ENCODE measurements around the gene RYR2.
A peak's percentile ranks its signal among the peaks of the same experiment; 100 is the strongest.
"Not testable (repeated sequence)": the region's sequence is repeated elsewhere in the genome, so short reads cannot be mapped to it uniquely, and the experiment has no call there.

The RYR2 gene

DNA sequence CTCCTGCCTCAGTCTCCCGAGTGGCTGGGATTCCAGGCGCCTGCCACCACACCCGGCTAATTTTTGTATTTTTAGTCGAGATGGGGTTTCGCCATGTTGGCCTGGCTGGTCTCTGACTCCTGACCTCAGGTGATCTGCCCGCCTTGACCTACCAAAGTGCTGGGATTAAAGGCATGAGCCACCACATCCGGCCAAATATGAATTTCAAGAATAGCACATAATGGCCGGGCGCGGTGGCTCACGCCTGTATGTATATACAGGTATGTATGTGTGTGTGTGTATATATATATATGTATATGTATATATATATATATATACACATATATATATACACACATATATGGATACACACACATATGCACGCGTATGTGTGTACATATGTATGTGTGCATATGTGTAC, 753.6 kb downstream of the RYR2 start:
- DNase-seq (ENCODE audit: low spot score): no peak

DNA sequence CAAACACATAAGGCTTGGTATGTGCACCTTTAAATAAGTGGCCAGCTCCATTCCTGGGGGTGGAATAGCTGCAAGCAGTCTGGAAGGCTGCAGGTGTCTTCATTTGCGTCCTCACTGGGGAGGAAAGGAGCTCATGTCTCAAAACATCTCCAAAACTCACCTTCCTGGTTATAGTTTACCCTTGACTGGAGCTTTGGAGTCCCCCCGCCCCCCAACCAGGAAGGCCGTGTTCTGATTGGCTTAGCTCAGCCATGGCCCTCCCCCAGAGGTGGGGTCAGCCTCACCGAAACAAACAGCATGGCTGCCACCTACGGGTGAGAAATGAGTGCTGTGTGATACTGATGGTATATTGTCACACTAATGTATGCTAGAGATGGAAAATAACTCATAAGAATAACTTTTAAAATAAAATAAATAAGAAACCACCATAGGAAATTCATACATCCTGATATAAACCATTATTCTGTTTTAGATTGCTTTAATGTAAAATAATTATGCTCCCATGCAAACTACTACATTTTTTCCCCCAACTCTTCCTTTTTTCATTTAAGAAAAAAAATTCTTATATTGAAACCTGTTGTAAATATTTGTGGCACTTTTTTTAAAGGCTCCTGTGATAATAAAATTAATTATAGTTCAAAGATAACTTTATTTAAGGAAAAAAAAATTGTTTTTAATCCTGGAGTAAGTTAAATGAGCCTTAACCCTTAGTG, 757.9 kb downstream of the RYR2 start:
- DNase-seq (ENCODE audit: low spot score): peak; percentile 49

DNA sequence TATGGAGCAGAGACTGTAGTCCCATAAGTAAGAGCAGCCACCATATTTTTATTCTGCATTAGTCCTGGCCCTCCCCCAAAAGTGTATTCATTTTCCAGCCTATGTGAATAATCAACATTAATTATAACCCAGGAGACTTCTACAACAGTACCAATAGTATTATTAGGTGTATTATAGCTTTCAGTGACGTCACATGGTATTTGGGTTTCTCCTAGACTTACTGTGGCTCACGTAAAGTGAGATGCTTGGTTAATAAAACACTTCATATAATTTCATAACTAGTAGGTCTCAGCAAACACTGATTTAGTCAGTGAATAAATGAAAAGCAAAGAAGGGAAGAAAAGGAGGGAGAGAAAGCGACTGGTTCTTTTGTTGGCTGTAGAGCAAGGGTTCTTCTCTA, 762.5 kb downstream of the RYR2 start:
- no peak for DNase-seq (ENCODE audit: low spot score)

DNA sequence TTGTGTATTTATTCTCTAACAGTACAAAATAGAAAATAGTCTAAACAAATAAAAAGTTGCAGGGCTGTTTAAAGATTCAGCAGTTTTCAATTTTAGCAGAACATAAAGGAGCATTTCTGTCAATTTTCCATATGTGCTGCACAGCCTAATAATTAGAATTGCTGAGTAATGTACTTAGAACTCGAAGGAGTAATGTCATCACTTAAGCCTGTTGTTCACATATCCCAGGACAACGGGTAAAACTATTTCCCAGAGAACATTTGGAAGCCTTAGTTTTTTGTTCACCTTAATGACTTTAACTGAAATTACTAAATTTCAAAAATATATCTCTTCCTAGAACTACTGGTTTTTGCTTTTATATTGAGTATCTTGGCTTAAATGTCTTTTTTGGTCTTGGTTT, 767.1 kb downstream of the RYR2 start:
- DNase-seq (ENCODE audit: low spot score): no peak

DNA sequence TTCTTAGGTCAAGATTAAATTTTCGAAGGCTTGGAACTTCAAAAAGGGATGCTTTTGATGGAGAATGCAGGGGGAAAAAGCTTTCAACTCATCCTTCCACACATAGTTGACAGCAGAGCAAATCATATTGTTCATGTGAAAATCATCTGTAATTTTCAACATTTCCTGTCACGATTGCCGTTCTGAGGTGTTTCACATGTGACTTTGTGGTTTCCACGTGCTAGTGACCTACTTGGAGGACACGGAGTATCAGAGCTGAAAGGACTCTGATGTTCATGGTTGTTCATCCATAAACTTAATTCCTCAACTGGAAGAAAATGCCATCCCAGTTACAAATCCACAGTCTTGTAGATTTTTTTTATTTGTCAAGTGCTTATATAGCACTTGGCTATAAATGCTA, 769.6 kb downstream of the RYR2 start:
- DNase-seq (ENCODE audit: low spot score): no peak

DNA sequence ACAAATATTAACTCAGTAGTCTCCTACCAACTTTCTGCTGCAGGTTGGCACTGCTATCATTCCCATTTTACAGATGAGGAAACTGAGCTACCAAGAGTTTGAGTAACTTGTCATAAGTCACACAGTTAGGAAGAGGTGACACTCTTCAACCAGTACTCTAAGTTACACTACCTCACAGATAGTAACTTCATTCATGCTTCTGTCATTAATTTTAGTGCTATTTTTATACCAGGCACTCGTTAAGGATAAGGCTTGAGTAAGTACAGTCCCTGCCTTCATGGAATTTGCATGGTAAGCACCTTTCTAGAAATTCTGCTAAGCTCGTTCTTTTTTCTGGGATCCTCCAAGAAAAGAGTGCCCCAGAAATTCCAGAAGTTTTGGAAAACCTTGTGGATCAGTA, 770.1 kb downstream of the RYR2 start:
- no peak for DNase-seq (ENCODE audit: low spot score)

DNA sequence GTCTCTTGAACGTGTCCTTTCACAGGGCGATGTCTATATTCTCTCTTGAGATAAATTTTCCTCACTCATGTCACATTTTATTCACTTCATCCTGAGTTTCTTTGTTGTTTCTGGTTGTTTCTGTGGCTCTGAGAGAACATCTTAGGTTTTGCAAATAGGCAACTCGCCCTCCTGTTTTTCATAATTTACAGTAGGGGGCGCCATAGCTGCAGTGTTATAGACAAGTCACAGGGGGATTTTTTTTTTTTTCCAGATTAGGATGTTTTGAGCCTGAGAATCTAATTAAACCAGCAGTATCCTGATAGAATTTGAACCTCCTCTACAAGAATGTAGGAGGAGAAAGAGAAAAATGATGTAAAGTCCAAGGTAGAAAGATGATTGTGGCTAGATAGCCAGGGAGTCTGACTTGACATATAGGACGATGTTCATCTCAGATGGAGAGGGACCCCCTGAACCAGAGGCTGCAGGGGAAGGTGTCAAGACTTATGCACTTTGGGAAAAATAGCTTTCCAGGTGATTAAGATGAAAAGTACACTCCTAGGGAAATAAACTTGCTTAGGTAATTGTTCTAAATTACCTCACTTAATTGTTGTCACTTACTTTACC, 772.4 kb downstream of the RYR2 start:
- DNase-seq (ENCODE audit: low spot score): no peak

DNA sequence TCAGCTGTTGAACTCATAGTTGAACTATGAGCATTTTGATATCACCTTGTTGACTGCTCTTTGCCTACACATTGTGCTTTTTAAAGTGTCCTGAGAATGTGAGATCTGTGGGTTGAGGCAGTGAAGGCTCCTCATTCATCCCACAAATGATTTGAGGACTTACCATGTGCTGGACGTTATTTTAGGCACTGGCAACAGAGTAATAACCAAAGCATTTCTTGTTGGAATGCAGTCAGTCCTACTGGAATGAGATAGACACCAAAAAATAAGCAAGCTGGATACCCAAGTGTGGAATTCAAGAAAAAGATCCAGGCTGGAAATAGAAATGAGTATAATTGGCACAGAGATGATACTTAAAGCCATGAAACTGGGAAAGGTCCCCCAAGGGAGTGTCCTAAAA, 775.3 kb downstream of the RYR2 start:
- DNase-seq (ENCODE audit: low spot score): no peak

DNA sequence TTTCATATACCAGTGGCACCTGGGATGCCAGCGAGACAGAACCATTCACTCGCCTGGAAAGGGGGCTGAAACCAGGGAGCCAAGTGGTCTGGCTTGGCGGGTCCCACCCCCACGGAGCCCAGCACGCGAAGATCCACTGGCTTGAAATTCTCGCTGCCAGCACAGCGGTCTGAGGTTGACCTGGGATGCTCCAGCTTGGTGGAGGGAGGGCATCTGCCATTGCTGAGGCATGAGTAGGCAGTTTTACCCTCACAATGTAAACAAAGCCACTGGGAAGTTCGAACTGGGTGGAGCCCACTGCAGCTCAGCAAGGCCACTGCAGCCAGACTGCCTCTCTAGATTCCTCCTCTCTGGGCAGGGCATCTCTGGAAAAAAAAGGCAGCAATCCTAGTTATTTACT, 778.6 kb downstream of the RYR2 start:
- not testable (repeated sequence) for DNase-seq (ENCODE audit: low spot score)

DNA sequence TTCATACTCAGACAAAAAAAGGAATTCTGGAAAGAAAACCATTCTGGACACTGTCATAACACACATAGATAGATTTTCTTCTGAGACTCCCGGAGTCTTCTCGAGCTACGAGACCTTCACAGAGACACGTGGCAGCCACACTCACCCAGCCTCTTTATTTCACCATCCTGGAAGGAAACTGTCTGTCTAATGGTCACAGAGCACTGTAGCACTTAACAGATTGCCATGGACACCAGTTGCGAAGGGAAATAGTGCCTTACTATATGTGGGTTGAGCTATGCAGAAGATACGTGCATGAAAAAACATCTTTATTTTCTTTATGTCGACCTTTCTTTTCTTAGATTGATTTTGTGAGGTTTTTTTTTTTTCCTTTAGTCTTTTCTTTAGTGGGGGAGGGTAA, 790.9 kb downstream of the RYR2 start:
- no peak for DNase-seq (ENCODE audit: low spot score)

DNA sequence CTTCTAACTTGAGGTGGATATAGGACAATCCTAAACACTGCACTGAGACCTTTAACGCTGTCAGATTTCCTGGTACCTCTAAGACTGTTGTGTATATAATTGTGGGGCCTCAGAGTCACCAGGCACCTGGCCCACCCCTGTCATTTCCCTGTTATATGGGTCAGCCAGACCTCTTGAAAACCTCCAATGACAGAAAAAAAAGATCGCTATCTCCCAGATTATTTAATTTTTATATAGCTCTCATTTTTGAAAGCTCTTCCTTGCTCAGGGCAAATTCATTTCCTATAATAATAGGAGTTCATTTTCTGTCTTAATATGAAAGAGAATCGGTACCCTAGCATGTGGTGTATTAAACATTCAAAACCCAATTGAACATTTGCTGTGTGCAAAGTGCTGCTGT, 792.1 kb downstream of the RYR2 start:
- no peak for DNase-seq (ENCODE audit: low spot score)

DNA sequence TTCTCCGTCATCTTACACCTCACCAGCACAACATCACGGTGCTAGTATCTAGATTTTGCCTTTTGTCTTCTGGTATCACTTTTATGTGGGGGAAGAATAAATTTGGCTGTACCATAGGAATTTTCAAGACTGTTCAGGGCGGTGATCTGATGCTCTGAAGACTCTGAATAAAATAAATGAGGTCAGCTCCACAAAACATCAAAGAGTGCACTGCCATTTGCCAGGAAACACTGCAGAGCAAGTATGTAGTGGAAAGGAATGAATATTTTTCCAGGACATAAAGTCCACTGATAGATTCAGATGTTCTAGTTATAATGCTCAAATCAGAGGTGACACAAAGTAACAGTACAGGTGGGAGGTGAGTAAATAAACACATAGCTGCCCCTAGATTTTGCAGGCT, 792.5 kb downstream of the RYR2 start:
- no peak for DNase-seq (ENCODE audit: low spot score)

DNA sequence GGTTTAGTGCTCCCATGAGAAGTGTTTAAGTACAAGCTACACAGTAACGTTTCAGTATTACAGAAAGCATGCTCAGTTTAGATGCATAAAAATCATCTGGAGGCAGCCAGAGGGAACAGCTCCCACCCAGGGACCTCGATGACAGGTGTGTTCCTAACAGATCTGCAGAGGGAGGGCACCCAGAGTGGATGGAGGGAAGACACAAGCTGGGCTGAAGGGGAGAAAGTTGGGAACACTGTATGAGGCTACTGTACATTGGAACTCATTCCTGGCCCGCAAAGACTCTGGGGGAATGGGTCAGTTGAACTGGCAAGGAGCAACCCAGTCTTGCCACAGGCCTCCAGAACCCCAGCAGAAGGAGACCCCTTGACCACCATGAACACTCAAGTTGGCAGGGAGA, 796.3 kb downstream of the RYR2 start:
- DNase-seq (ENCODE audit: low spot score): no peak

DNA sequence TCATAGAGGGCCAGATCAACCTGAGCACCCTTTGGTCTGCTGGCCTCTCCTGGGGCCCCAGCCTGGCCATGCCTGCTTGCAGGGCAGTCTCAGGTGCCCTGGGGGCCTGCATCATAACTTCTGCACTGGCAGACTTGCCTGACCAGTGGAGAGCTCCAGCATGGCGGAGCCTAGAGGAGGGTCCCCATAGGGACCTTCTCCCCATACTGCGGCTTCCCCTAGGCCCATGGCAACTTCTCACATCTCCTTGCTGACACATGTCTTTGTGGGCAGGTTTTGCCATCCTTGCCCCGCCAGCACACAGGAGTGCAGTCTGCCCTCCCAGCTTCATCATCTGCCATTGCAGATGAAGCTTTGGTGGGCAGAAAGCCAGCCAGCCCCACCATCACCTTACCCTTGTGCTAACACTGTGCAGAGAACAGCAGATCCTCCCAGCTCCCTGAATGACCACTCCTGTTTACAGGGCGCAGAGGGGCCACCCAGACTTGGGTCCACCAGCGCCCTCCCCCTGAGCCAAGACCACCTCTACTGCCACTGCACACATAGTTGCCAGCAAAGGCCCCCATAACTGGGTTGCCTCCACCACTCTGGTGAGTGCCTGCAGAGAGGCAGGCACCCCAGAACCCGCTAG, 797.0 kb downstream of the RYR2 start:
- no peak for DNase-seq (ENCODE audit: low spot score)

DNA sequence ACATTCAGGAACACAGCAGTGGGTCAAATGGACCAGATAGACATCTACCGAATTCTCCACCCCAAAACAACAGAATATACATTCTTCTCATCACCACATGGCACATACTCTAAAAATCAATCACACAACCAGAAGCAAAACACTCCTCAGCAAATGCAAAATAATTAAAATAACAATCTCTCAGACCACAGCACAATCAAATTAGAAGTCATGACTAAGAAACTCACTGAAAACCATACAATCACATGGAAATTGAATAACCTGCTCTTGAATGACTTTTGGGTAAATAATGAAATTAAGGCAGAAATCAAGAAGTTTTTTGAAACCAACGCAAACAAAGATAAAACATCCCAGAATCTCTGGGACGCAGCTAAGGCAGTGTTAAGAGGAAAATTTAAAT, 799.5 kb downstream of the RYR2 start:
- no peak for DNase-seq (ENCODE audit: low spot score)

DNA sequence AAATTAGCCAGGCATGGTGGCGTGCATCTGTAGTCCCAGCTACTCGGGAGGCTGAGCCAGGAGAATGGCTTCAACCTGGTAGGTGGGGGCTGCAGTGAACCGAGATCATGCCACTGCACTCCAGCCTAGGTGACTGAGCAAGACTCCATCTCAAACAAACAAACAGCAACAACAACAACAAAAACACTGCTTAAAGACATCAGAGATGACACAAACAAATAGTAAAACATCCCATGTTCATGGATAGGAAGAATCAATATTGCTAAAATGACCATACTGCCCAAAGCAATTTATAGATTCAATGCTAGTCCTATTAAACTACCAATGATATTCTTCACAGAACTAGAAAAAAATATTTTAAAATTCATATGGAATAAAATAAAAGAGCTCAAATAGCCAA, 801.5 kb downstream of the RYR2 start:
- DNase-seq (ENCODE audit: low spot score): not testable (repeated sequence)

DNA sequence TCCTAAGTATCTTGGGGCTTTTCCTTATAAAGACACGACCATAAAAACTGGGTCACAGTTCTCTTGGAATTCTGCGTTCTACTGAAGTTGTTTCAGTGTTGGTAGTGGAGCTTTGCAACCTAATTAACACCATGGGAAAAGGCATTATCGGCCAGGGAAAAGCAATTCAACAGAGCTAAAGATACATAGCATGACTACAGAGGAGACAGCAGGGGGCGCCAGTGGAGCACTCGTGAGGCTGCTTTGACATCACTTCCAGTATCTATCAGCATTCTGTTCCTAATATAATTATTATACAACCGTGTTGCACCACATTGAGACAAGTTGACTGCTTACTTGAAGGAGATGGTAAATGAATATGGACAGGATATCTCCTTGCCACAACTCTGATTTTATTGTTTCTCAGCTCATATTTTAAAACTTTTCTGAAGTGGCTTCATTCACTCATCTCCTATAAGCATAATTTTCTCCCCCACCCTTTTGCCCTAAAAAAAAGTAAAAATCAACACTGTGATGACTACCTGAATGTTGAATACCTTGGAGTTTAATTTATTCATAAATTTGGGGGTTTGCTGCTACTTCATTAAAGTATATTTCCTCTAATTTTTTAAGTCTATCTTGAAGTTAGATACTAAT, 809.3 kb downstream of the RYR2 start:
- DNase-seq (ENCODE audit: low spot score): no peak

DNA sequence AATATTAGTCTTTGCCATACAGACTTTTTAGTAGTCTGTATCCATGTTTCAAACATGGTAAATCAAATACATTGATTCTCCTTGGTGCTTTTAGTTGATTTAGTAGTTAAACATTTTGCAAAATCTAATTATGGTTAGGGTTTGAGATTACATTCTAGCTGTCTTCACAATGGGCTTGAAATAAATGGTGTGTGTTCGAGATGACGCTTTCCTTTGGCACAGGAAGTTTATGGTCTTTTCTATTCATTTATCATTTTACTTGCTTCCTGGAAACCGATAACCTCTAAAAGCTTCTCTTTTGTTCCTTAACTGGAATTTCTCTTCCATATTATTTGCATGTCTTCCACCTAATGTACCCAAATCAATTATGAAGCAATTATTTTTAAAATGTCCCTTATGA, 810.4 kb downstream of the RYR2 start:
- no peak for DNase-seq (ENCODE audit: low spot score)

DNA sequence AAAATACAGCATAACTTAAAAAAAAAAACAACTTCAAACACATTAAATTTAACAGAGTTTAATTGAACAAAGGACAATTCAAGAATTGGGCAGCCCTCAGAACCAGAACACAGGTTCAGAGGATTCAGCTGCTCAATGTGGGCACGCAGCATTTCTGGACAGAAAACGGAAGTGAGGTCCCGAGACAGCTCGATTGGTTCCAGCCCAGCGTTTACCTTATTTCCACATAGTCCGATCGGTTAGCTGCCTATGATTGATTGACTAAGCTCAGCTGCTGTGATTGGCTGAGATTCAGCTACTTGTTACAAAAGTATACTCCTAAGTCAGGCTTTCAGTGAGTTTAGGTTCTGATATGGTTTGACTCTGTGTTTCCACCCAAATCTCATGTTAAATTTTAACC, 815.5 kb downstream of the RYR2 start:
- no peak for DNase-seq (ENCODE audit: low spot score)

DNA sequence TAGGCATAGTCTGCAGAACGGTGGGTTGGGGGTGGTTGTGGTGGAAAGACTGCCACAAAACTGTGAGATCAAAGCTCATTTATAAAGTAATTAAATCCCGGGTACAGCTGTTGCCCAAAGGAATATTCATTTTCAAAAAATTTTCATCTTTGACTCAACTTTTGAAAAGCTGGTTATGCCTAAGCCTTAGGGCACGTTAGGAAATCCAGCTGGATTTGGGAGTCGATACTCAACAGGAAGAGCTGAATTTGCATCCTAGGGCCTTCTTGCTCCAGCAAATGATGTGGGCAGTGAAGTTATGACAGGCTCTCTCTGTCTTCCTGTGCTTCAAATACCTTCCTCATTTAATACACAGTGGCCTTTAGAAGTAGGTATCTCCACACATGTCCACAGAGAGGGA, 817.0 kb downstream of the RYR2 start:
- no peak for DNase-seq (ENCODE audit: low spot score)

DNA sequence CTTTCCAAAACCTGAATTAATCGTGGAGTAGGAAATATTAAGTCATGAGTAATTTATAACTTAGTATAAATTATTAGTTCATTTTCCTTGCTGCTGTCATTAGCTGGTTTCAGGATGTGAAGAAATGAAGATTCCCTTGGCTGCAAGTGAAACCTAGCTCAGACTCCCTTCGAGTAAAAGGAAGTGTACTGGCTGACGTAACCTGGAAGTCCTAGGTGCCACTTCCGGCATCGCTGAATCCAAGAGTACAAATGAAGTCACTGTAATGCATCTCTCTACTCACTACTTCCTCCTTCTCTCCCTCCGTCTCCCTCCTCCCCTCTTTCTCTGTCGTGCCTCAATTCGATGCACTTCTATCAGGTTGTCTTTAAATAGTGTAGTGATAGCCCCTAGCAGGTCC, 820.0 kb downstream of the RYR2 start:
- no peak for DNase-seq (ENCODE audit: low spot score)

DNA sequence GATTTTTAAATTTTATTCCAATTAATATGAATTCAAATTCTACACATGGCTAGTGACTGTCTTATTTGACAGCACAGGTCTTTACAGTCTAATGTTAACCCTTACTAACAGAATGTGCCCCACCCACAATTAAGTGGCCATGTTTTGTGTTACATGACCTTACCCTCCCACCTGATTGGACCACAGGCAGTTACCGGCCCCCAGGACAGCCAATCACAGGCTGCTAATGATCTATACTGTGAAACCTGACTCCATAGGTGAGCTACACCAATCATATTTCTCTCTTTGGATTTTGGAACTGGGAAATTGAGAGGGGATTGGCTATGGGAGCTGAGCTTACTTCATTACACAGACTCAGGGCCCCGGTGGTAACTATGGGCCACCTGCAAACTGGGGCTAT, 821.2 kb downstream of the RYR2 start:
- no peak for DNase-seq (ENCODE audit: low spot score)
